K562 (cell line): ENCODE measurements around the gene KCND1. TPM values are rescaled to one million over a fixed set of nuclear protein-coding genes. Genes with fewer than 3 reads are reported as not detected.

Source experiments
- ARID3B ChIP-seq: fragments of 250-450 bp; sonication (Bioruptor Pico); IDR thresholded peaks from 2 replicates; pipeline ENCODE4 v1.4.0; 2020; ENCODE audit warnings: borderline replicate concordance
- ASH1L ChIP-seq: fragments of 450-650 bp; IDR thresholded peaks from 2 replicates; pipeline ENCODE4 v1.6.1; 2018; ENCODE audit warnings: borderline replicate concordance, mild to moderate bottlenecking, low read depth; ENCODE audit not compliant: partially characterized antibody
- E2F5 ChIP-seq: sonication (generic); formaldehyde crosslinking; IDR thresholded peaks from 2 replicates; pipeline ENCODE4 v1.8.0; 2022; ENCODE audit warnings: mild to moderate bottlenecking, missing genetic modification reagents
- ELF1 ChIP-seq: fragments of 200-800 bp; sonication (Bioruptor generic); IDR thresholded peaks from 2 replicates; pipeline ENCODE4 v1.6.1; 2016; ENCODE audit warnings: missing genetic modification characterization, missing compliant biosample characterization
- EP400 ChIP-seq: fragments of 450-650 bp; IDR thresholded peaks from 2 replicates; pipeline ENCODE4 v1.6.1; 2017; ENCODE audit warnings: antibody characterized with exemption, mild to moderate bottlenecking, moderate library complexity
- FOXP4 ChIP-seq: sonication (generic); formaldehyde crosslinking; IDR thresholded peaks from 2 replicates; pipeline ENCODE4 v1.8.0; 2022; ENCODE audit warnings: mild to moderate bottlenecking, missing genetic modification reagents, borderline replicate concordance
- MAFK ChIP-seq: IDR thresholded peaks from 2 replicates; pipeline ENCODE4 v1.6.1; 2011; ENCODE audit warnings: low read length, improper control_type of control experiment
- MAZ ChIP-seq, 2 experiments: fragments of 450-650 bp in 1 of 2; sonication (generic) in 1 of 2; formaldehyde crosslinking; IDR thresholded peaks in 1 of 2; conservative IDR thresholded peaks in 1 of 2; 2 replicates each; pipeline versions ENCODE4 v1.4.0 to v1.5.0; 2020; ENCODE audit warnings: mild to moderate bottlenecking in 1 of 2, missing genetic modification reagents in 1 of 2
- PCBP1 ChIP-seq: fragments of 200-400 bp; formaldehyde crosslinking; IDR thresholded peaks from 2 replicates; pipeline ENCODE4 v1.6.1; 2018; ENCODE audit warnings: mild to moderate bottlenecking, low read depth, low read length; ENCODE audit not compliant: poor library complexity, severe bottlenecking
- PML ChIP-seq: IDR thresholded peaks from 2 replicates; pipeline ENCODE4 v1.6.1; 2012; ENCODE audit warnings: low read length, inconsistent platforms
- POLR2AphosphoS2 ChIP-seq: IDR thresholded peaks from 2 replicates; pipeline ENCODE4 v1.6.1; 2012; ENCODE audit warnings: low read length, improper control_type of control experiment
- RBM34 ChIP-seq: fragments of 200-400 bp; formaldehyde crosslinking; IDR thresholded peaks from 2 replicates; pipeline ENCODE4 v1.6.1; 2018; ENCODE audit warnings: low read length, borderline replicate concordance; ENCODE audit not compliant: insufficient read depth
- RERE ChIP-seq: sonication (generic); formaldehyde crosslinking; IDR thresholded peaks from 2 replicates; pipeline ENCODE4 v1.8.0; 2023; ENCODE audit warnings: missing genetic modification reagents, mild to moderate bottlenecking, borderline replicate concordance
- SP1 ChIP-seq: sonication (generic); formaldehyde crosslinking; IDR thresholded peaks from 2 replicates; pipeline ENCODE4 v1.8.1; 2022; ENCODE audit warnings: mild to moderate bottlenecking, missing genetic modification reagents
- TARDBP ChIP-seq: fragments of 450-650 bp; IDR thresholded peaks from 2 replicates; pipeline ENCODE4 v1.6.1; 2016
- TGIF2 ChIP-seq: sonication (generic); formaldehyde crosslinking; IDR thresholded peaks from 2 replicates; pipeline ENCODE4 v1.8.1; 2022; ENCODE audit warnings: mild to moderate bottlenecking, missing genetic modification reagents, moderate library complexity
- WHSC1 ChIP-seq: IDR thresholded peaks from one replicate; pipeline ENCODE4 v1.6.1; 2012; ENCODE audit warnings: low read length, control low read depth, inconsistent platforms
- ZNF146 ChIP-seq: IDR thresholded peaks from one replicate; pipeline ENCODE4 v1.6.1; 2018; ENCODE audit warnings: missing compliant biosample characterization; ENCODE audit not compliant: unreplicated experiment
- polyA plus RNA-seq, 8 experiments: library from polyadenylated mRNA; depleted of rRNA in 4 of 8; stranded (reverse) in 5 of 8; unstranded in 3 of 8; fragments of >200 nt; fragmentation: Nextera tagmentation in 2 of 8; fragmentation: Illumina TruSeq in 1 of 8; extraction: Ambion mirVana in 2 of 8; extraction: Trizol in 1 of 8; gene quantifications; 2 replicates each; pipeline versions ENCODE4 v1.2.1 to v1.2.3, GENCODE V29; 2011 to 2014; ENCODE audit warnings: inconsistent platforms in 1 of 8, missing spikeins in 1 of 8
- total RNA-seq, 7 experiments: library from RNA; depleted of rRNA in 6 of 7; stranded (reverse); fragments of >200 nt in 6 of 7; fragmentation: Illumina TruSeq in 2 of 7; extraction: Trizol in 2 of 7; gene quantifications; 2 replicates each; pipeline versions ENCODE4 v1.2.1 to v1.2.3, GENCODE V29; 2011 to 2021; ENCODE audit warnings: low replicate concordance in 1 of 7

Gene KCND1
- total and polyA plus RNA-seq, 9 of the 15 experiments (the other 6 are each of a cell fraction or from before 2014, with no cell fraction given) = 0.06 to 0.83 (median 0.39) TPM; not detected in 1

GRCh38 chrX:48918643-48919340 is 52.9 kb downstream of the KCND1 start, which contains the start of gene PIM2 (continued):
- TF ChIP-seq RERE (CRISPR knock-in tag) (no peak), MAZ (CRISPR knock-in tag; conservative IDR thresholded peaks at IDR 0.05 in 1 of 2, IDR thresholded peaks at IDR 0.05 in 1 of 2) (peak in 1 of 2 experiments; percentile 55; a peak in 1 of 4 replicates), TARDBP (no peak), SP1 (CRISPR knock-in tag) (peak; percentile 77), ARID3B (CRISPR knock-in tag) (no peak), POLR2AphosphoS2 (peak; percentile 95), RBM34 (no peak), PML (peak; percentile 31; the same call in 1 of the 2 replicates), FOXP4 (CRISPR knock-in tag) (no peak), ZNF146 (CRISPR knock-in tag) (no peak), EP400 (no peak), PCBP1 (no peak), TGIF2 (CRISPR knock-in tag) (no peak), MAFK (no peak), E2F5 (CRISPR knock-in tag) (no peak), ELF1 (tag) (peak; percentile 57; the same call in 1 of the 2 replicates), ASH1L (no peak), WHSC1 (no peak)
